Adrenal gland (tissue), 5 donors: Measurements from ENCODE around the gene UBE2R2.

Source experiments
- POLR2A ChIP-seq, 2 donors: fragments of 450-650 bp; IDR thresholded peaks; one replicate each; pipeline ENCODE4 v1.6.1; 2017; ENCODE audit warnings: antibody characterized with exemption in 2 of 2, mild to moderate bottlenecking in 2 of 2, moderate library complexity in 1 of 2
- TF ChIP-seq, protein P1 (sequence below), 6 experiments: fragments of 450-650 bp in 4 of 6; fragments of 200-600 bp in 2 of 6; sonication (generic) in 1 of 6; IDR thresholded peaks; 1 replicate in 5 of 6; 2 replicates in 1 of 6; pipeline versions ENCODE4 v1.5.1 to v1.8.0; 2016 to 2021; ENCODE audit warnings: antibody characterized with exemption in 6 of 6, mild to moderate bottlenecking in 2 of 6, moderate library complexity in 1 of 6
- donor health status: DM: no; HTN: no; CAD: no.

DNA sequence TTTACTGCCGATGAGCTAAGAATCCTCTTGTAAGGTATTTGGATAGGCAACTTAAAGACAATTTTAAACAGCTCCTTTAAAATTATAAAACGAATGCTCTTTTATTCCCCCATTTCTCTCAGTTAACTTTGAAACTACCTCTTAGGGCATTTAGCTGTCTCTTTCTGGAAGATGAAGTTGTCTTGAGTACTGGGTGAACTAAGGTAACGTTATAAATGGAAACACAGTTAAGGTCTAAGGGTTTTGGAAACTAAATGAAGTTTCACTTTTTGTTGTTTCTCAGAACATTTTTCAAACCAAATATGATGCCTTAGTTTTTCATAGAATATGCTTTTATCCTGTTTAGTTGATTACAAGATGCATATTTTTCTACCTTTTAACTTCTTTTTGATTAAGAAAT is 6.8 kb downstream of the UBE2R2 start:
- TF ChIP-seq, protein P1, sequence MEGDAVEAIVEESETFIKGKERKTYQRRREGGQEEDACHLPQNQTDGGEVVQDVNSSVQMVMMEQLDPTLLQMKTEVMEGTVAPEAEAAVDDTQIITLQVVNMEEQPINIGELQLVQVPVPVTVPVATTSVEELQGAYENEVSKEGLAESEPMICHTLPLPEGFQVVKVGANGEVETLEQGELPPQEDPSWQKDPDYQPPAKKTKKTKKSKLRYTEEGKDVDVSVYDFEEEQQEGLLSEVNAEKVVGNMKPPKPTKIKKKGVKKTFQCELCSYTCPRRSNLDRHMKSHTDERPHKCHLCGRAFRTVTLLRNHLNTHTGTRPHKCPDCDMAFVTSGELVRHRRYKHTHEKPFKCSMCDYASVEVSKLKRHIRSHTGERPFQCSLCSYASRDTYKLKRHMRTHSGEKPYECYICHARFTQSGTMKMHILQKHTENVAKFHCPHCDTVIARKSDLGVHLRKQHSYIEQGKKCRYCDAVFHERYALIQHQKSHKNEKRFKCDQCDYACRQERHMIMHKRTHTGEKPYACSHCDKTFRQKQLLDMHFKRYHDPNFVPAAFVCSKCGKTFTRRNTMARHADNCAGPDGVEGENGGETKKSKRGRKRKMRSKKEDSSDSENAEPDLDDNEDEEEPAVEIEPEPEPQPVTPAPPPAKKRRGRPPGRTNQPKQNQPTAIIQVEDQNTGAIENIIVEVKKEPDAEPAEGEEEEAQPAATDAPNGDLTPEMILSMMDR (IDR thresholded peaks at IDR 0.05), result no peak
- no peak for TF ChIP-seq POLR2A (IDR thresholded peaks at IDR 0.05)
